Spleen (tissue), 7 donors: ENCODE measurements around the gene KCNJ10.

Experiments
- POLR2A ChIP-seq, 3 donors: fragments of 450-650 bp; IDR thresholded peaks; one replicate each; pipeline ENCODE4 v1.5.1; 2017; ENCODE audit warnings: antibody characterized with exemption in 3 of 3, mild to moderate bottlenecking in 1 of 3
- POLR2AphosphoS5 ChIP-seq, 3 donors: sonication (generic); formaldehyde crosslinking; IDR thresholded peaks; one replicate each; pipeline ENCODE4 v1.5.1; 2017; ENCODE audit warnings: antibody characterized with exemption in 3 of 3
- TF ChIP-seq, protein P1 (sequence below), 11 experiments: fragments of 200-600 bp in 7 of 11; fragments of 450-650 bp in 4 of 11; sonication (generic) in 4 of 11; IDR thresholded peaks in 8 of 11; conservative IDR thresholded peaks in 3 of 11; 1 replicate in 7 of 11; 2 replicates in 4 of 11; pipeline versions ENCODE4 v1.4.0 to v1.8.0; 2016 to 2021; ENCODE audit warnings: antibody characterized with exemption in 11 of 11, inconsistent platforms in 4 of 11, mild to moderate bottlenecking in 1 of 11
- donor health status: DM: no; HTN: no; CAD: no; lungs with moderate emphysema.
- donor health status: DM: no; HTN: no; CAD: no.
- donor health status: DM: no; HTN: no; CAD: no.

DNA sequence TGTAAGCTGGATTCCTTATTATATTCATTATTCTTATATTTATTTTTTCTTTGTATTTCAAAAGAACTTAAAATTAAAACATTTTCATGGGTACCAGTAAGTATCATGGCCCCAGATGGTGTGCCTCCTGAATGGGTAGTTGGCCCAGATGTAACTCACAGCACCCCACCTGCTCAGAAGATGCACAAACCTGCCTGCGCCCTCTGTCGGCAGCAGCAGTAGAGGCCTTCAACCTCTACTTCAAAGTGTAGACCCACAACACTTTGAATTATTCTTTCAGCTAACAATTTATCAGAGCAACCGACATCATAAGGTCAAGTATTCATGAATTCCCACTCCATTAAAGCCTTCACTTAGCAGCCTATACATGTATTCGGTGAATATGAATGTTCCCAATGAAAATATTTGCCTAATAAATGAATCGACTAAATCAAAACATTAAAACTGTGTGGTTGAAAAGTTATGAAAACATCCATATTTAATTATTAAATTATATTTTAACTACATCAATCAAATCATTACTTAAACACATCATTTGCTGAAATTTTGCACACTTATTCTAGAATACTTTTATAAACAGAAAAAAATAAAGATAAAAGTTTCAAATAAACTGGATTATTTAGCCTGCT lies 63.5 kb downstream of the KCNJ10 start:
- TF ChIP-seq, protein P1, sequence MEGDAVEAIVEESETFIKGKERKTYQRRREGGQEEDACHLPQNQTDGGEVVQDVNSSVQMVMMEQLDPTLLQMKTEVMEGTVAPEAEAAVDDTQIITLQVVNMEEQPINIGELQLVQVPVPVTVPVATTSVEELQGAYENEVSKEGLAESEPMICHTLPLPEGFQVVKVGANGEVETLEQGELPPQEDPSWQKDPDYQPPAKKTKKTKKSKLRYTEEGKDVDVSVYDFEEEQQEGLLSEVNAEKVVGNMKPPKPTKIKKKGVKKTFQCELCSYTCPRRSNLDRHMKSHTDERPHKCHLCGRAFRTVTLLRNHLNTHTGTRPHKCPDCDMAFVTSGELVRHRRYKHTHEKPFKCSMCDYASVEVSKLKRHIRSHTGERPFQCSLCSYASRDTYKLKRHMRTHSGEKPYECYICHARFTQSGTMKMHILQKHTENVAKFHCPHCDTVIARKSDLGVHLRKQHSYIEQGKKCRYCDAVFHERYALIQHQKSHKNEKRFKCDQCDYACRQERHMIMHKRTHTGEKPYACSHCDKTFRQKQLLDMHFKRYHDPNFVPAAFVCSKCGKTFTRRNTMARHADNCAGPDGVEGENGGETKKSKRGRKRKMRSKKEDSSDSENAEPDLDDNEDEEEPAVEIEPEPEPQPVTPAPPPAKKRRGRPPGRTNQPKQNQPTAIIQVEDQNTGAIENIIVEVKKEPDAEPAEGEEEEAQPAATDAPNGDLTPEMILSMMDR (IDR thresholded peaks at IDR 0.05 in 8 of 11, conservative IDR thresholded peaks at IDR 0.05 in 3 of 11) = peak; percentile 53 to 83 (median 74)
- TF ChIP-seq POLR2A (IDR thresholded peaks at IDR 0.05) (no peak), POLR2AphosphoS5 (IDR thresholded peaks at IDR 0.05) (no peak)
